ENCODE results near the gene DEGS1. TPM values are rescaled to one million over a fixed set of nuclear protein-coding genes. Genes with fewer than 3 reads are reported as not detected.

Gene DEGS1
- 25.3 TPM for total RNA-seq

- peak; percentile 65 to 91 (median 90) for DNase-seq (ENCODE audit: low read depth in 2 of 3, low spot score in 2 of 3)
These were observed at the start of gene DEGS1 for GRCh38 chr1:224182866-224183590. DEGS1 (plus strand) TSS chr1:224183240; CDS start chr1:224183337, 97 bp downstream.

- DNase-seq (ENCODE audit: low read depth in 2 of 3, low spot score in 2 of 3), result no peak
These were observed 49.2 kb upstream of the DEGS1 start for GRCh38 chr1:224133741-224134299.

GRCh38 chr1:224137518-224137917 is 45.5 kb upstream of the DEGS1 start:
- no peak for DNase-seq (ENCODE audit: low read depth in 2 of 3, low spot score in 2 of 3)

- DNase-seq (ENCODE audit: low read depth in 2 of 3, low spot score in 2 of 3), result no peak
These were observed 44.8 kb upstream of the DEGS1 start for GRCh38 chr1:224138198-224138597.

- no peak for DNase-seq (ENCODE audit: low read depth in 2 of 3, low spot score in 2 of 3)
These were observed 41.3 kb upstream of the DEGS1 start for GRCh38 chr1:224141693-224142092.

- DNase-seq (ENCODE audit: low read depth in 2 of 3, low spot score in 2 of 3), result no peak
These were observed 33.3 kb upstream of the DEGS1 start for GRCh38 chr1:224149709-224150108.

- DNase-seq (ENCODE audit: low read depth in 2 of 3, low spot score in 2 of 3), result no peak
These were observed 31.9 kb upstream of the DEGS1 start for GRCh38 chr1:224151117-224151516.

- DNase-seq (ENCODE audit: low read depth in 2 of 3, low spot score in 2 of 3), result no peak
These were observed 25.7 kb upstream of the DEGS1 start for GRCh38 chr1:224157316-224157715.

- no peak for DNase-seq (ENCODE audit: low read depth in 2 of 3, low spot score in 2 of 3)
These were observed 23.5 kb upstream of the DEGS1 start for GRCh38 chr1:224159541-224159940.

- DNase-seq (ENCODE audit: low read depth in 2 of 3, low spot score in 2 of 3), result peak in 1 of 3 donors; percentile 15
These were observed 22.8 kb upstream of the DEGS1 start for GRCh38 chr1:224160171-224160682.

GRCh38 chr1:224162768-224163167 is 20.3 kb upstream of the DEGS1 start:
- DNase-seq (ENCODE audit: low read depth in 2 of 3, low spot score in 2 of 3), result no peak

- no peak for DNase-seq (ENCODE audit: low read depth in 2 of 3, low spot score in 2 of 3)
These were observed 19.7 kb upstream of the DEGS1 start for GRCh38 chr1:224163311-224163710.

GRCh38 chr1:224168859-224169380 is 14.1 kb upstream of the DEGS1 start:
- peak in 2 of 3 donors; percentile 74 to 84 for DNase-seq (ENCODE audit: low read depth in 2 of 3, low spot score in 2 of 3)

- no peak for DNase-seq (ENCODE audit: low read depth in 2 of 3, low spot score in 2 of 3)
These were observed 13.2 kb upstream of the DEGS1 start for GRCh38 chr1:224169718-224170270.

- no peak for DNase-seq (ENCODE audit: low read depth in 2 of 3, low spot score in 2 of 3)
These were observed 12.7 kb upstream of the DEGS1 start for GRCh38 chr1:224170343-224170742.

GRCh38 chr1:224170748-224171478 is 12.1 kb upstream of the DEGS1 start:
- DNase-seq (ENCODE audit: low read depth in 2 of 3, low spot score in 2 of 3), result peak in 2 of 3 donors; percentile 55 to 65

GRCh38 chr1:224172229-224172628 is 10.8 kb upstream of the DEGS1 start:
- no peak for DNase-seq (ENCODE audit: low read depth in 2 of 3, low spot score in 2 of 3)

- DNase-seq (ENCODE audit: low read depth in 2 of 3, low spot score in 2 of 3), result no peak
These were observed 9.5 kb upstream of the DEGS1 start for GRCh38 chr1:224173523-224173922.

- DNase-seq (ENCODE audit: low read depth in 2 of 3, low spot score in 2 of 3), result no peak
These were observed 7.4 kb upstream of the DEGS1 start for GRCh38 chr1:224175617-224176016.

- DNase-seq (ENCODE audit: low read depth in 2 of 3, low spot score in 2 of 3), result no peak
These were observed 5.6 kb upstream of the DEGS1 start for GRCh38 chr1:224177356-224177999.

All from hematopoietic multipotent progenitor cell (in vitro differentiated cells).